Gastroesophageal sphincter (tissue), 3 donors: Measurements from ENCODE around the gene SOCS3.

Source experiments
- CTCF ChIP-seq, 4 experiments: fragments of 200-600 bp in 2 of 4; fragments of 450-650 bp in 2 of 4; sonication (generic) in 1 of 4; IDR thresholded peaks; one replicate each; pipeline ENCODE4 v1.5.1; 2017 to 2019; ENCODE audit warnings: antibody characterized with exemption in 4 of 4, mild to moderate bottlenecking in 2 of 4, moderate library complexity in 2 of 4
- POLR2A ChIP-seq, 2 donors: fragments of 450-650 bp; IDR thresholded peaks; one replicate each; pipeline ENCODE4 v1.6.1; 2017; ENCODE audit warnings: antibody characterized with exemption in 2 of 2, mild to moderate bottlenecking in 2 of 2, moderate library complexity in 1 of 2
- POLR2AphosphoS5 ChIP-seq: sonication (generic); formaldehyde crosslinking; IDR thresholded peaks from one replicate; pipeline ENCODE4 v1.6.1; 2017; ENCODE audit warnings: antibody characterized with exemption

GRCh38 chr17:78378225-78379130 is 18.6 kb upstream of the SOCS3 start, which contains the start of gene PGS1:
- TF ChIP-seq POLR2A (IDR thresholded peaks at IDR 0.05) (peak; percentile 76 to 85), CTCF (IDR thresholded peaks at IDR 0.05) (peak in 2 of 4 experiments; percentile 12 to 27), POLR2AphosphoS5 (peak; percentile 94)
